ENCODE measurements around the gene PITRM1. TPM values are rescaled to one million over a fixed set of nuclear protein-coding genes. Genes with fewer than 3 reads are reported as not detected.

PITRM1 gene
- total RNA-seq, 2 donors from 2014 or later, result 45.3 to 50.2 TPM

DNA sequence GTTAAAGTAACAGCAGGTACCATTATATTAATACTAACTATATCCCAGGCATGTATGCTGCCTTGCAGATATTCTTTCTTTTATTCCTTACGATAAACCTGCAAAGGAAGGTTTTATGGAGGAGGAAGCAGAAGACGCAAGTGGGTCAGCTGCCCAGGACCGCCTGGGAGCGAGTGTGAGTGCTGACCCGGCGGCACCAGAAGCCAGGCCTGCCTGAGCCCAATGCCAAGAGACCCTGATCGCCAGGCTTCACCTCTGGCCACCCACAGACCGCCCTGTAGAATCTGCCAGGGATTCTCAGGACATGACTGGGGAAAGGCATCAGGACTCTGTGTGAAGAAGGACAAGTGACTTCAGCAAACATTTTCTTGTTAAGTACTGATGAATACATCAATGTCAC, 26.3 kb downstream of the PITRM1 start:
- H3K4me3 Mint-ChIP-seq, result no peak overlapping the region
- Histone ChIP-seq H3K36me3 (ENCODE audit: control insufficient read depth, insufficient read depth, low read length) (peaks cover 70% of the 10 kb centered on the region), H3K9me3 (ENCODE audit: control insufficient read depth, low read length) (no peaks in the 10 kb centered on the region), H3K27ac (ENCODE audit: low read depth, low read length) (no peak overlapping the region), H3K27me3 (ENCODE audit: control insufficient read depth, insufficient read depth, low read length, poor library complexity, severe bottlenecking) (no peaks in the 10 kb centered on the region), H3K4me1 (ENCODE audit: control insufficient read depth, insufficient read depth, low read length) (no peaks in the 10 kb centered on the region), H3K9ac (ENCODE audit: extremely low read depth, low read length, poor library complexity, severe bottlenecking) (no peak overlapping the region), H3K4me3 (ENCODE audit: low read length) (no peak overlapping the region)
- DNase-seq, result no peak
- H3K9me3 Mint-ChIP-seq, result no peaks in the 10 kb centered on the region
- H3K4me1 Mint-ChIP-seq, result no peaks in the 10 kb centered on the region
- peaks cover 70% of the 10 kb centered on the region for H3K36me3 Mint-ChIP-seq (ENCODE audit: low read depth)
- TF ChIP-seq, protein P1, sequence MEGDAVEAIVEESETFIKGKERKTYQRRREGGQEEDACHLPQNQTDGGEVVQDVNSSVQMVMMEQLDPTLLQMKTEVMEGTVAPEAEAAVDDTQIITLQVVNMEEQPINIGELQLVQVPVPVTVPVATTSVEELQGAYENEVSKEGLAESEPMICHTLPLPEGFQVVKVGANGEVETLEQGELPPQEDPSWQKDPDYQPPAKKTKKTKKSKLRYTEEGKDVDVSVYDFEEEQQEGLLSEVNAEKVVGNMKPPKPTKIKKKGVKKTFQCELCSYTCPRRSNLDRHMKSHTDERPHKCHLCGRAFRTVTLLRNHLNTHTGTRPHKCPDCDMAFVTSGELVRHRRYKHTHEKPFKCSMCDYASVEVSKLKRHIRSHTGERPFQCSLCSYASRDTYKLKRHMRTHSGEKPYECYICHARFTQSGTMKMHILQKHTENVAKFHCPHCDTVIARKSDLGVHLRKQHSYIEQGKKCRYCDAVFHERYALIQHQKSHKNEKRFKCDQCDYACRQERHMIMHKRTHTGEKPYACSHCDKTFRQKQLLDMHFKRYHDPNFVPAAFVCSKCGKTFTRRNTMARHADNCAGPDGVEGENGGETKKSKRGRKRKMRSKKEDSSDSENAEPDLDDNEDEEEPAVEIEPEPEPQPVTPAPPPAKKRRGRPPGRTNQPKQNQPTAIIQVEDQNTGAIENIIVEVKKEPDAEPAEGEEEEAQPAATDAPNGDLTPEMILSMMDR (conservative IDR thresholded peaks at IDR 0.05), result no peak
- no peak overlapping the region for H3K27ac Mint-ChIP-seq
- 95 to 96% methylated on average over 5 to 8 of the region's 8 CpGs for WGBS, 2 experiments (ENCODE audit: insufficient coverage in 1 of 2, insufficient read length in 1 of 2)
- no peaks in the 10 kb centered on the region for H3K27me3 Mint-ChIP-seq (ENCODE audit: insufficient read depth)

DNA sequence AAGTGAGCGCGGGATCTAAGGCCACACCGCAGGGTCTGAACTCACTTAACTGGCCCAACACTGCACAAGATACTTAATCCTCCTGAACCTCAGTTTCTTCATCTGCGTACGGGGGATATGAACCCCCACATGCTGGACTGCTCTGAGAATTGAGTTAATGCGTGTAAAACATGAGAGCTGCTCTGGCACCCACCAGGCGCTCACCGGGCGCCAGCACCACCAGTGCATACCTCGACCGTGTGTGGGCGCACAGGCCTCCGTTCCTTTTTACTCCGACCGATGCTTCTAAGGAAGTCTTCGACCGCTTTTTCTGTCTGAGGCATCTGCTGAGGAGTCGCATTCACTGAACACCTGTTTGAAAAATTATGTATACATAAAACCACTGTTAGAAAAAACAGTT, 27.2 kb downstream of the PITRM1 start:
- Mint-ChIP-seq H3K9me3 (no peaks in the 10 kb centered on the region), H3K36me3 (ENCODE audit: low read depth) (peaks cover 71% of the 10 kb centered on the region), H3K27me3 (ENCODE audit: insufficient read depth) (no peaks in the 10 kb centered on the region), H3K4me3 (no peak overlapping the region), H3K27ac (no peak overlapping the region), H3K4me1 (no peaks in the 10 kb centered on the region)
- Histone ChIP-seq H3K9ac (ENCODE audit: extremely low read depth, low read length, poor library complexity, severe bottlenecking) (no peak overlapping the region), H3K4me3 (ENCODE audit: low read length) (no peak overlapping the region), H3K4me1 (ENCODE audit: control insufficient read depth, insufficient read depth, low read length) (no peaks in the 10 kb centered on the region), H3K36me3 (ENCODE audit: control insufficient read depth, insufficient read depth, low read length) (peaks cover 69% of the 10 kb centered on the region), H3K27me3 (ENCODE audit: control insufficient read depth, insufficient read depth, low read length, poor library complexity, severe bottlenecking) (no peaks in the 10 kb centered on the region), H3K9me3 (ENCODE audit: control insufficient read depth, low read length) (no peaks in the 10 kb centered on the region), H3K27ac (ENCODE audit: low read depth, low read length) (no peak overlapping the region)
- 95 to 96% methylated on average over 14 to 18 of the region's 18 CpGs for WGBS, 2 experiments (ENCODE audit: insufficient coverage in 1 of 2, insufficient read length in 1 of 2)
- DNase-seq, result no peak
- TF ChIP-seq, protein P1 (conservative IDR thresholded peaks at IDR 0.05), result no peak

DNA sequence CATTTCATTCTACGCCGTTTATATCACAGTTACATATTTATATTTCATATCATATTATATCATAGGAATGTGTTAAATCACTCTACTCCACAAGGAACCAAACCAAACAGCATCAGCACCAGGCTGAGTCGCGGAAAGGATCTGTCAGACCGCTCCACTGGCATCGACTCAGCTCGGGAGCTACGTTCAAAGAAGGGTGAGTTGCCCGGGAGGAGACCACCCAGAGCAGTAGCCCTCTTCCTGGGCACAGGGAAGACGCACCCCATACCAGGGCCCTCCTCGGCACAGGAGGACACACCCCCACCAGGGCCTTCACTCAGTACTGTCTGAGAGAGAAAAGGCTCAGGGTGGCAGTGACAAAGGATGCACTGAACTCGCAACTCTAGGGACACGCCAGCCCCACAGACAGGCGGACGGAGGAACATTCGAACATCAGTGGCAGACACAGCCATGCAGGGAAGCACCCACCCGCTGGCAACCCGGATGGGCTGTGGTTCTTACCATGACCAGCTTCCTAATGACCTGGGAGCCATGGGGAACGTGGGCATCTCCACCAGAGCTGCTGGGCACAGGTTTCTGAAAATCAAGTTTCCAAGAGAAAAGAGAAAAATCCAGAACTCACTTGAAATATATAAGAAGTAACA, 28.7 kb downstream of the PITRM1 start:
- no peaks in the 10 kb centered on the region for H3K9me3 ChIP-seq (ENCODE audit: control insufficient read depth, low read length)
- 91 to 96% methylated on average over 11 to 19 of the region's 19 CpGs for WGBS, 2 experiments (ENCODE audit: insufficient coverage in 1 of 2, insufficient read length in 1 of 2)
- DNase-seq, result no peak
- H3K4me3 ChIP-seq (ENCODE audit: low read length), result no peak overlapping the region
- no peaks in the 10 kb centered on the region for H3K27me3 ChIP-seq (ENCODE audit: control insufficient read depth, insufficient read depth, low read length, poor library complexity, severe bottlenecking)
- H3K9ac ChIP-seq (ENCODE audit: extremely low read depth, low read length, poor library complexity, severe bottlenecking), result no peak overlapping the region
- no peaks in the 10 kb centered on the region for H3K9me3 Mint-ChIP-seq
- H3K4me3 Mint-ChIP-seq, result no peak overlapping the region
- H3K27me3 Mint-ChIP-seq (ENCODE audit: insufficient read depth), result no peaks in the 10 kb centered on the region
- no peak overlapping the region for H3K27ac Mint-ChIP-seq
- H3K36me3 ChIP-seq (ENCODE audit: control insufficient read depth, insufficient read depth, low read length), result peaks cover 77% of the 10 kb centered on the region
- TF ChIP-seq, protein P1 (conservative IDR thresholded peaks at IDR 0.05), result no peak
- no peaks in the 10 kb centered on the region for H3K4me1 Mint-ChIP-seq
- no peak overlapping the region for H3K27ac ChIP-seq (ENCODE audit: low read depth, low read length)
- H3K4me1 ChIP-seq (ENCODE audit: control insufficient read depth, insufficient read depth, low read length), result no peaks in the 10 kb centered on the region
- H3K36me3 Mint-ChIP-seq (ENCODE audit: low read depth), result peaks cover 77% of the 10 kb centered on the region
